Testis (tissue), 2 donors: ENCODE results near the gene HNF4A.

Source experiments
- POLR2A ChIP-seq: fragments of 450-650 bp; IDR thresholded peaks from one replicate; pipeline ENCODE4 v1.6.1; 2017; ENCODE audit warnings: antibody characterized with exemption, mild to moderate bottlenecking, moderate library complexity
- TF ChIP-seq, protein P1 (sequence below), 3 experiments: fragments of 450-650 bp in 2 of 3; fragments of 200-600 bp in 1 of 3; sonication (generic) in 1 of 3; IDR thresholded peaks; one replicate each; pipeline ENCODE4 v1.5.1; 2016 to 2019; ENCODE audit warnings: antibody characterized with exemption in 3 of 3, mild to moderate bottlenecking in 2 of 3, moderate library complexity in 1 of 3

DNA sequence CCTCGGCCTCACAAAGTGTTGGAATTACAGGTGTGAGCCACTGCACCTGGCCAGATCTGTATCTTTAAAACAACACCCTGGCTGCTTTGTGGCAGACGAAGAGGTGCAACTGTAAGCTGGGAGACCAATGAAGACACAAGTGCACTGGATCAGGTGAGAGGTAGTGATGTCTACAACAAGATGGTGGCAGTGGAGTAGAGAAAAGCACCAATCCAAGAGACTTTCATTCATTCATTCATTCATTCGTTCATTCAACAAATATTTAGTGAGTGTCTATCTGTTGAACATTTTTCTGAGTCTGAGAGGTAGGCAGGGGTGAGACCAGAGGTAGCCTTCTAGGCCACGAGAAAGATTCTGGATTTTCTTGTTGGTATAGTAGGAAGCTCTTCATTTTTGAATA, 83.3 kb downstream of the HNF4A start:
- TF ChIP-seq POLR2A: no peak
- TF ChIP-seq, protein P1, sequence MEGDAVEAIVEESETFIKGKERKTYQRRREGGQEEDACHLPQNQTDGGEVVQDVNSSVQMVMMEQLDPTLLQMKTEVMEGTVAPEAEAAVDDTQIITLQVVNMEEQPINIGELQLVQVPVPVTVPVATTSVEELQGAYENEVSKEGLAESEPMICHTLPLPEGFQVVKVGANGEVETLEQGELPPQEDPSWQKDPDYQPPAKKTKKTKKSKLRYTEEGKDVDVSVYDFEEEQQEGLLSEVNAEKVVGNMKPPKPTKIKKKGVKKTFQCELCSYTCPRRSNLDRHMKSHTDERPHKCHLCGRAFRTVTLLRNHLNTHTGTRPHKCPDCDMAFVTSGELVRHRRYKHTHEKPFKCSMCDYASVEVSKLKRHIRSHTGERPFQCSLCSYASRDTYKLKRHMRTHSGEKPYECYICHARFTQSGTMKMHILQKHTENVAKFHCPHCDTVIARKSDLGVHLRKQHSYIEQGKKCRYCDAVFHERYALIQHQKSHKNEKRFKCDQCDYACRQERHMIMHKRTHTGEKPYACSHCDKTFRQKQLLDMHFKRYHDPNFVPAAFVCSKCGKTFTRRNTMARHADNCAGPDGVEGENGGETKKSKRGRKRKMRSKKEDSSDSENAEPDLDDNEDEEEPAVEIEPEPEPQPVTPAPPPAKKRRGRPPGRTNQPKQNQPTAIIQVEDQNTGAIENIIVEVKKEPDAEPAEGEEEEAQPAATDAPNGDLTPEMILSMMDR (IDR thresholded peaks at IDR 0.05): no peak
